Measurements from ENCODE around the gene NCBP2L. TPM values are rescaled to one million over a fixed set of nuclear protein-coding genes. Genes with fewer than 3 reads are reported as not detected.

NCBP2L gene
- total RNA-seq, 2 experiments from 2014 or later: not detected

DNA sequence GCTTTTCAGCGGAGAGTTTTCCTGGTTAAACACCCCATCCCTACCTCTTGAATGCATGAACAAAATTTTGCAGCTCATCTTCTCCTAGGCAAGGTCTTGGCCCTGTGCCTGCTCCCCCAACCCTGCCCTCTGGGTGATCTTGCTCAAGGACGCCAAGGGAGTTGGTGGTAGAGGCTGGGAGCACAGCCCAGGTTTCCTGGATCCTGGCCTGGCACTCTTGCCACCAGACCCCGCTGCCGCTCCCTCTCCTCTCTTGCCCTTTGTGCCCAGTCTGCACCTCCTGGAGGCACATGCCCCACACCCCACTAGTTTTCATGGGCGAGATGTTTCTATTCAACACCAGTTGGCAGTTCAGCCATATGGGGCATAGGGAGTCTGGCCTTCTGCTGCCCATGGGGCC, 39.3 kb upstream of the NCBP2L start:
- H3K9me3 Mint-ChIP-seq: no peaks in the 10 kb centered on the region
- Histone ChIP-seq H3K27me3 (ENCODE audit: control insufficient read depth in 1 of 2, insufficient read depth in 2 of 2, low read length in 2 of 2) (no peaks in the 10 kb centered on the region), H3K9me3 (ENCODE audit: control insufficient read depth in 1 of 2, insufficient read depth in 1 of 2, low read length in 2 of 2) (no peaks in the 10 kb centered on the region), H3K36me3 (ENCODE audit: insufficient read depth, low read length) (no peaks in the 10 kb centered on the region), H3K4me3 (ENCODE audit: low read length) (no peak overlapping the region), H3K4me1 (ENCODE audit: insufficient read depth, low read length) (peaks cover 55% of the 10 kb centered on the region), H3K27ac (ENCODE audit: low read depth in 1 of 2, low read length in 2 of 2) (no peak overlapping the region)
- peaks cover 13% of the 10 kb centered on the region for H3K36me3 Mint-ChIP-seq (ENCODE audit: low read depth)
- CTCF ChIA-PET: interaction anchor here (1.0 kb wide), 1 partner anchor 66 kb away, joined by 4 read pairs; no protein-coding TSS in a partner anchor
- peaks cover 42% of the 10 kb centered on the region for H3K4me1 Mint-ChIP-seq (ENCODE audit: low read depth)
- no peak overlapping the region for H3K27ac Mint-ChIP-seq
- POLR2A ChIA-PET: interaction anchor here (4.8 to 5.4 kb wide), 2 partner anchors 22 to 64 kb away, joined by 76 to 96 read pairs; no protein-coding TSS in a partner anchor
- peaks cover 7% of the 10 kb centered on the region for H3K27me3 Mint-ChIP-seq
- DNase-seq (no peak), ATAC-seq (ENCODE audit: poor library complexity) (no peak)
- intact Hi-C loops (cut with DNase I, micrococcal nuclease): loop anchor here in 1 of 2 experiments (2.0 kb wide), 1 partner anchor 17 kb away; no protein-coding TSS in a partner anchor
- TF ChIP-seq, protein P1, sequence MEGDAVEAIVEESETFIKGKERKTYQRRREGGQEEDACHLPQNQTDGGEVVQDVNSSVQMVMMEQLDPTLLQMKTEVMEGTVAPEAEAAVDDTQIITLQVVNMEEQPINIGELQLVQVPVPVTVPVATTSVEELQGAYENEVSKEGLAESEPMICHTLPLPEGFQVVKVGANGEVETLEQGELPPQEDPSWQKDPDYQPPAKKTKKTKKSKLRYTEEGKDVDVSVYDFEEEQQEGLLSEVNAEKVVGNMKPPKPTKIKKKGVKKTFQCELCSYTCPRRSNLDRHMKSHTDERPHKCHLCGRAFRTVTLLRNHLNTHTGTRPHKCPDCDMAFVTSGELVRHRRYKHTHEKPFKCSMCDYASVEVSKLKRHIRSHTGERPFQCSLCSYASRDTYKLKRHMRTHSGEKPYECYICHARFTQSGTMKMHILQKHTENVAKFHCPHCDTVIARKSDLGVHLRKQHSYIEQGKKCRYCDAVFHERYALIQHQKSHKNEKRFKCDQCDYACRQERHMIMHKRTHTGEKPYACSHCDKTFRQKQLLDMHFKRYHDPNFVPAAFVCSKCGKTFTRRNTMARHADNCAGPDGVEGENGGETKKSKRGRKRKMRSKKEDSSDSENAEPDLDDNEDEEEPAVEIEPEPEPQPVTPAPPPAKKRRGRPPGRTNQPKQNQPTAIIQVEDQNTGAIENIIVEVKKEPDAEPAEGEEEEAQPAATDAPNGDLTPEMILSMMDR (IDR thresholded peaks at IDR 0.05): no peak
- H3K4me3 Mint-ChIP-seq: no peak overlapping the region

DNA sequence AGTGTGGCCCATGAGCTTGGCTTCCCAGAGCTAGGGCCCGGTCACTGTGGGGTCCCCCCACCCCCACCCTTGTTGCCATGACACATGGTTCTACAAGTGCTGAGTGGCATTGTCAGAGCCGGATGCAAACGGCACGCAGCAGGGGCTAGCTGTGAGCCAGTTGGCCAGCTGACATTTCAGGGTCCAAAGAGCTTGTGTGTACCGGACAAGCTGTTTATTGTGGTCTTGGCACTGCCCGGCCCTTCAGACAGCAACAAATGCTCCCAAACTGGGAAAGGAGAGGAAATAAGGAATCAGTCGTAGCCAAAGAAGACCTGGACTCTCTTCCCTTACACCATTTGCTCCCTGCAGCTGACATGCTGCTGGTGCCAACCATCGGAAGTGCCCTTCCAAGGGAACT, 38.8 kb upstream of the NCBP2L start:
- Mint-ChIP-seq H3K9me3 (no peaks in the 10 kb centered on the region), H3K4me3 (peak overlapping the region; percentile 42), H3K27ac (peak overlapping the region; percentile 98), H3K36me3 (ENCODE audit: low read depth) (peaks cover 13% of the 10 kb centered on the region), H3K4me1 (ENCODE audit: low read depth) (peaks cover 42% of the 10 kb centered on the region), H3K27me3 (peaks cover 7% of the 10 kb centered on the region)
- intact Hi-C loops (cut with DNase I, micrococcal nuclease): loop anchor here in 1 of 2 experiments (2.0 kb wide), 1 partner anchor 18 kb away; no protein-coding TSS in a partner anchor
- H3K27me3 ChIP-seq (ENCODE audit: control insufficient read depth in 1 of 2, insufficient read depth in 2 of 2, low read length in 2 of 2): no peaks in the 10 kb centered on the region
- no peak overlapping the region for H3K27ac ChIP-seq (ENCODE audit: low read depth in 1 of 2, low read length in 2 of 2)
- TF ChIP-seq, protein P1 (IDR thresholded peaks at IDR 0.05): no peak
- ATAC-seq (ENCODE audit: poor library complexity) (no peak), DNase-seq (no peak)
- no peak overlapping the region for H3K4me3 ChIP-seq (ENCODE audit: low read length)
- H3K9me3 ChIP-seq (ENCODE audit: control insufficient read depth in 1 of 2, insufficient read depth in 1 of 2, low read length in 2 of 2): no peaks in the 10 kb centered on the region
- POLR2A ChIA-PET: interaction anchor here (1.3 to 5.4 kb wide), 3 partner anchors 23 to 70 kb away, joined by 3 to 96 read pairs (median 76); no protein-coding TSS in a partner anchor
- peaks cover 60% of the 10 kb centered on the region for H3K4me1 ChIP-seq (ENCODE audit: insufficient read depth, low read length)
- H3K36me3 ChIP-seq (ENCODE audit: insufficient read depth, low read length): no peaks in the 10 kb centered on the region
- CTCF ChIA-PET: no interaction called here

DNA sequence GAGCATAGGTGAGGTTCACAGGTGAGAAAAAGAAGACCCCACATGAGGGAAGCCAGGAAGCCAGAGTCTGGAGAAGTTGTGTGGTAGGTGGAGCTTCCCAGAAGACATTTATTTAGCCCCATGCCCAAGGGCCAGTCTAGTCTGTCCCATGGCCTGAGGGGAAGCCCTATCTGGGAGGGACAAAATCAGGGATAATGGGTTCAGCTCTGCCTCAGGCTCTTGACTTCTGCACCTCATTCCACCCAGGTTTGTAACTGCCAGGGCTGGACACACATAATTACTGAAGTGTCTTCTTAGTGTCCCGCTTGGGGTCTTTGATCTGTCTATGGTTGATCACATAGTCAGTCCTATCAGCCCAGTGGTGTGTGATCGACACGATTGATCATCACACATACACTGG, 38.0 kb upstream of the NCBP2L start:
- Mint-ChIP-seq H3K27me3 (peaks cover 7% of the 10 kb centered on the region), H3K27ac (peak overlapping the region; percentile 98), H3K4me3 (no peak overlapping the region), H3K9me3 (no peaks in the 10 kb centered on the region), H3K4me1 (ENCODE audit: low read depth) (peaks cover 45% of the 10 kb centered on the region), H3K36me3 (ENCODE audit: low read depth) (peaks cover 13% of the 10 kb centered on the region)
- Histone ChIP-seq H3K9me3 (ENCODE audit: control insufficient read depth in 1 of 2, insufficient read depth in 1 of 2, low read length in 2 of 2) (no peaks in the 10 kb centered on the region), H3K27ac (ENCODE audit: low read depth in 1 of 2, low read length in 2 of 2) (peak overlapping the region in 1 of 2 donors; percentile 34), H3K27me3 (ENCODE audit: control insufficient read depth in 1 of 2, insufficient read depth in 2 of 2, low read length in 2 of 2) (no peaks in the 10 kb centered on the region), H3K36me3 (ENCODE audit: insufficient read depth, low read length) (no peaks in the 10 kb centered on the region), H3K4me1 (ENCODE audit: insufficient read depth, low read length) (peaks cover 61% of the 10 kb centered on the region), H3K4me3 (ENCODE audit: low read length) (no peak overlapping the region)
- no peak for ATAC-seq (ENCODE audit: poor library complexity)
- TF ChIP-seq, protein P1 (IDR thresholded peaks at IDR 0.05): no peak
- DNase-seq: no peak
- ChIA-PET CTCF (interaction anchor here (5.3 kb wide), 1 partner anchor 66 kb away, joined by 29 read pairs; no protein-coding TSS in a partner anchor), POLR2A (interaction anchor here (1.3 to 5.4 kb wide), 4 partner anchors 23 to 71 kb away, joined by 3 to 96 read pairs (median 41); no protein-coding TSS in a partner anchor)
- intact Hi-C loops (cut with DNase I, micrococcal nuclease): loop anchor here in 1 of 2 experiments (2.0 kb wide), 1 partner anchor 19 kb away; no protein-coding TSS in a partner anchor

Data from CD4-positive, alpha-beta T cell (primary cell).